NCI-H510A treated with DMSO at 0.1 percent for 48 hours (cell line): ENCODE data around the gene PGLYRP3.
A peak's percentile ranks its signal among the peaks of the same experiment; 100 is the strongest.
"Not testable (repeated sequence)": the region's sequence is repeated elsewhere in the genome, so short reads cannot be mapped to it uniquely, and the experiment has no call there.

ENCODE experiments used
- DNase-seq: peaks from one replicate; lab custom pipeline; 2025; lab: John Stamatoyannopoulos, UW

PGLYRP3 gene

DNA sequence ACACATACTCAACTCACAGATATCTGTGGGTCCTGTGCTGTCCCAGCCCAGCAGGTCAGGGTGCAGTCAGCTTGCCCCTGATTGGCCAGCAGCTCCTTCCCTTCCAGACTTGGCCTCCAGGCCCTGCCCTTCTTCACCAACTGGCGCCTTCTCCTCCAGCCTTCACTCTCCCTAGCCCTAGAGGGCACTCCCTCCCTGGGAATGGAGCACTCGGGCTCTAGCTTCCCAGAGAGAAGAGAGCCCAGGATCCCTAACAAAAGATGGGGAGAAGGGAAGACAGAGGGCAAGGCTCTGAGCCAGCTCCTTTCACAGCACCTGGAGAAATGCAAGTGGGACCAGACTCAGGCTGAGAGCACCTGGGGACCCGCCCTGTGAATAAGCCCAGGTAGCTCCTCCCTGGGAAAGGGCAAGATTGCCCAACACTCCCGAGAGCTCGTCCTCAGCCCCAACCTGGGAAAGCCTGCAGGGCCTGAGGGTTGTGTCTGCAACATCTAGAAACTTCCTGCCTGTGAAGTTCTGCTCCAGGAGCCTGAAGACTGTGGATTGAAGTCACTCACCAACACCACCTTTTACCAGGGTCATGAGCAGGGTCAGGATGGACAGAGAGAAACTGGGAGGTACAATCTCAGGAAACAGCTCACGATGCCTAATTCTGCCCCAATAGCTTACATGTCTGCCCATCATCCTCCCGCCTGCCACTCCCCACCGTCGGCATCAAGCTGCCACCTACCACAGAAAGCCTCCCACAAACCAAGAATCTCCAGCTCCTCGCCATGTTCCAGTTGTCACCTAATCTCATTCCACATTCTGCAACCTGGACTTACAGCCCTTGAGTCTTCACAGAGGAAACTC, 36.0 kb upstream of the PGLYRP3 start, which contains the start of gene PGLYRP4:
TSS of gene PGLYRP4 (minus strand) at position 331 of the 852 bp plus-strand sequence. CDS start 909 bp downstream, outside the sequence.
- no peak for DNase-seq

DNA sequence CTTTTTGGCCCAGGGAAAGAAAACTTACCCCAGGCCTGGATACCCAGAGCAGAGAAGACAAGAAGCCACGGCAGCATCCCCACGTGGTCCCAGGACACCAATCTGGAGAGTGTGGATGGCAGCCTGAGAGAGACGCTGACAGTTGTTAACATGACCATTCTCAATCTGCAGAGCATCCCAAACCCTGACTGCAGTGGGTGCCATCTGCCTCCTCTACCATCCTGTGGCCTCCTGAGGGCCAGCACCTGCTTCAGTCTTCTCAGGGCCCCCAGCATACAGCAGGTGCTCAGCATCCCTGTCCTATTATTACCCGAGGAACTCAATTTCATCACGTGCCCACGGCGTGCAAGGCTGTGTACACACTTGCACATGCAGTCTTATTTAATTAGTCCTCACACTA, 35.1 kb upstream of the PGLYRP3 start:
- DNase-seq: no peak

- not testable (repeated sequence) for DNase-seq
These were observed 34.3 kb upstream of the PGLYRP3 start for GRCh38 chr1:153347049-153347448.

GRCh38 chr1:153346077-153346723, 33.4 kb upstream of the PGLYRP3 start:
- DNase-seq: peak; percentile 64

DNA sequence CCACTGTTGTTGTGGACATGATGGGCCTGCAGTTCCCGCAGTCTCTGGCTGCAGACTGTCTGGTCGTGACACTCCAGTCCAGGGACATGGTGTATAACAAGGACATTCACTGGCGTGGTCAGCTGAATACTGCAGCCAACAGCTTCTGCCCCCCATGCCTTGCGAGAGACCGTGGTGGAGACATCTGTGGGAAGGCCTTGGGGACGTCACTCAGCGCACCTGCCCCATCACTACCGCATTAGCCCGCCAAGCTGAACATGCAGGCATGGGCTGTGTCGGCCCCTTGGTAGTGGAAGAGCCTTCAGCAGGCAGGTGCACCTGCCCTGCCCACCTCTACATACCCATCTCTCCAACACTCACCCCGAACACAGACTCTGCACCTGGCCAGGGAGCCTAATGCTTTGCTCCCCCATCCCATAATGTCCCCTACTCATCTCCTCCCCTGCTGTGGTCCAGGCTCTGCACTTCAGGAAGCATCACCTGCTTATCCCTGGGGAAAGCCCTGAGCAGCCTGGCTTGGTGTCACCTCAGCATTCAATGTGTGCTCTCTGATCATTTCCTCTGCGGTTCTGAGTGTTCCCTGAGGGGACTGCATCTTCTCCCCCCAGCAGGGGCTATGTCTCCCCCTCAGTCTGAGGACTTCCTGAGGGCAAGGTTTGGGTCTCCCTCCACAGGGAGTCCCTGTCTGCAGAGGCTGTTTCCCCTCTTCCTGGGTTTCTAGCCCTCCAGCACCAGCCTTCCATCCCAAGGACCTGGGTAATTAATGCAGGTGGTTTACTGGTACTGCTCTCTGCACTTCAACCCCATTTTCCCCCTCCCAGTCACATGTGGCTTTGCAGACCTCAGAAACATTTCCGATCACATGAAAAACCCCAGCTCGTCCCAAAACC, 32.7 kb upstream of the PGLYRP3 start:
- no peak for DNase-seq

GRCh38 chr1:153344718-153345025, 31.9 kb upstream of the PGLYRP3 start:
- DNase-seq: no peak

GRCh38 chr1:153343811-153344717, 31.3 kb upstream of the PGLYRP3 start:
- DNase-seq: no peak

DNA sequence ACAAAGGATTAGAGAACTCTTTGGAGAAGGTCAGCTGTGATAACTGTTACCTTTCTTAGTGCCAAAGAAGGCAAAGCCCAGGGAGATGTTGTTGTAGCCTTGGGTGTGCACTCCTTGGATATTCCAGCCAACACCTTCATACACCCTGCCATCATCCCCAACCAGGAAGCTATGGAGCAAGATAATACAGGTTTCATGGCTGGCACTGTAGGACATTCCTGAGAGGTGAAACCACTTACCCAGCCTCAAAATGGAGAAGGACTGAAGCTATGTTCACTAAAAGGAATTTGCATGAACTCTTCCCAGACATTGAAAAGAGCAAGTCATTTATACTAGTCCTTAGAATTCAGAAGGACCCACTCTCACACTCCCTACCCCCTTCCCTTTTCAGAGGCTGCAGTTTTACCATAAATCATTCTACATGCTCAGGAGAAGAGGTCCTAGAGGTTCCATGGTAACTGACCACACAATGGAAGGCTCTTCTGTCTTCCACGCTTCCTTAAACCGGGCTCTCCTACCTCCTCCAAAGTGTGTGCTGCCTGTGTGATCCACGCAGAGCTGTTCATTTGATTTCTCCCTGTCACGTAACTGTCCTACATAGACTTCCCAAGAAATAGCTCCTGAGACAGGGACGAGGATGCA, 30.4 kb upstream of the PGLYRP3 start:
- DNase-seq: no peak

DNA sequence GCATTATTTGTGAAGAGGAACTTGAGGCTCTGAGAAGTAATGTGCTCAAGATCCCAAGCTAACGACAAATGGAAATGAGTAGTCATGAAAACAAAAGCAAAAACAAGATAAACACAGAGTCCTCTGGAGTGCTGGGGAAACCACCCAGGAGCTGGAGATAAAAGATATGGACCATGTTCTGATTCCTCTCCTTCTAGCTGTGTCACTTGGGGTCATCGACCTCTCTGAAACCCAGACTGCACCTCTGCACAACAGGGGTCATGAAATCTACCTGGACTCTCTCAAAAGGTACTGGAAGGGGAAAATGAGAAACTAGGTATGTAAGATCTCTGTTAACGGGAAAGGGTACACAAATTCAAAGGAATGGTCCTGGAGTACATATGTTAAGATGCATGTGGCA, 29.4 kb upstream of the PGLYRP3 start:
- DNase-seq: no peak

DNA sequence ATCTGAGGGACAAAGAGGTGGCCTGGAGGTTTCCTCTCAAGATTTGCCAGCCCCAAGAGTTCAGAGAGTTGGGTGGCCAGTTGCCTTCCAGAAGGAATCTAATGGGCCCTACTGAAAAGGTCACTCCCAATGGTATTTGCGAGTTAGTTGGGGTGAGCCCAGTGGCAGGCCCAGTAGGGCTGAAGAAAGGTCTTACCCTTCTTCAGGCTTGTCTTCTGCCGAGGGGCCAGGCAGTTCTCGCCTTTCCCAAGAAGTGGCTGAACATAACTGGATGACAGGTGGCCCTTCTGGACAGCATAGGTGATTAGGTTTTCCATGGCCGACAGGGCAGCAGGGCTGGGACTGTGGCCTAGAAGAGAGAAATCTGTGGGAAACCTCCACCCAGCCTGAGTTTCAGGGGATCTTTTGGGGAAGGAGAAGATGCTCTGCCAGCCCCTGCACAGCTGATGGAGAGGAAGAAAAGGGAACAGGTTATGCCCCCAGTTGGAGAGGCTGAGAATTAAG, 28.7 kb upstream of the PGLYRP3 start:
- DNase-seq: no peak

DNA sequence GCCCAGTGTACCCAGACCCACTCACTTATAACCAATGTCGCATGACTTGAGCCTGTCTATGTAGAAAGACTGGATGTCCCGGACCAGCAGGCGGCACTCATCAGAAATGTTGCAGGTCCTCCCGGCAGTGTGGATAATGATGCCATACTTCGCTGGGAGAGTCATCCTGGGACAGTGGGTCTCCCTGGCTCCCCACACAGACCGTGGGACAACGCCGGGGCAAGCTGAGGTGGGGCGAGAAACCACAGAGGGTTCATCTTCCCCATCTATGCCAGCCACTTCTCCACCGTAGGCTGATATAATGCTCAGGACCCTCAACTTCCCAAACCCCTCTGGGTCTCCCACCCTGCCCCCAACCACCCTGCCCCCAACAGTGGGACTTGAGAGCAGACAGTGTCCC, 27.6 kb upstream of the PGLYRP3 start:
- no peak for DNase-seq

GRCh38 chr1:153339802-153340201, 27.1 kb upstream of the PGLYRP3 start:
- DNase-seq: no peak

DNA sequence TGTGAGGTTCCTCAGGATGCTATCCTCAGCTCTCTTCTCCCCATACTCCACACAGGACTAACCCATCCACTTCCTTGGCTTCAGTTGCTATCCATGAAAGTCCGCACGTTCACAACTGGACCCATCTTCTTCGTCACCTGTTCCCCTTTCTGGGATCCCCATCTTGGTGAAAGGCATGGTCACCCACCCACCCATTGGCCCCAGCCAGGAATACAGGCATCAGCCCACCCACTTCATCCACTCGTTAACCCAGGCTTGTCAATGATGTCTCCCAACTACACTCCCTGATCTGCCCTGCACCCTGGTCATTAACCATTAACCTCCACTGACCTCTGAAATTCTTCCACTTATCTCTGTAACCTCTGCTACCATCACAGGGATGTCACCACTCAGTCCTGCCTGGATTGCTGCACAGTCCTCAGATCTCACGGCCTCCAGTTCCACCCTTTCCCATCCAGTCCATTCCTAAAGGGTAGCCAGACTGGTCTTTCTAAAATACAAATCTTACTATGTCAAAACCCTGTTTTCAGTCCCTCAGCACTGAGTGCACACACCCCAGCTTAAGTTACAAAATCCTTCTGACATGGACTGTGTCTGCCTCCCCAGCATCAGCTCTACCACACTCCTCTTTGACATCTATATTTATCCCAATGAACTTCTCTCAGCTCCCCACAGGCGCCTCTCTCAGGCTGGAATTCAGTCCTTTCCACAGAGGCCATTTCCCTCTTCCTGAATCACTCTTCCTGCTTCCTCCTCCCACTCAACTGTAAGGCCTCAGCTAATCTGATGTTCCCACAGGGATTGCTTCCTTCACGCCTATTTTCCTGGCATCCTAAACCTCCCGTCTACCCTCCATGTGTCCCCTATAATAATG, 25.5 kb upstream of the PGLYRP3 start:
- no peak for DNase-seq

DNA sequence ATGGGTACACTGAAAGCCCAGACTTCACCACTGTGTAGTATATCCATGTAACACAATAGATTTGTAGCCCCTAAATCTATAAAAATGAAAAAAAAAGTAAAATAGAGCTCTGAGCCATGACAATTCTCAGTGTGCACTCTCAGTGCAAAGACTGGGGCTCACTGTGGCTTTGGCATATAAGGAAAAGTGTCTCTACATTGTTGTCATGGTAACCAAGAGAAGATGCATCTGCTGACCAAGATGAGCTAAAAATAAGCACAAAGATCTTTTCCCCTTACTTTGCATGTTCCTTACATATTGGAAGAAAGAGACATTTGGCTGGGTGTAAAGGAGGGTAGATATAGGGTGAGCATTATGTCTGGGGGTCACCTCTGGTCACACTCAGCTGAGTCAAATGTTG, 23.9 kb upstream of the PGLYRP3 start:
- no peak for DNase-seq

GRCh38 chr1:153333902-153334301, 21.1 kb upstream of the PGLYRP3 start:
- DNase-seq: no peak

DNA sequence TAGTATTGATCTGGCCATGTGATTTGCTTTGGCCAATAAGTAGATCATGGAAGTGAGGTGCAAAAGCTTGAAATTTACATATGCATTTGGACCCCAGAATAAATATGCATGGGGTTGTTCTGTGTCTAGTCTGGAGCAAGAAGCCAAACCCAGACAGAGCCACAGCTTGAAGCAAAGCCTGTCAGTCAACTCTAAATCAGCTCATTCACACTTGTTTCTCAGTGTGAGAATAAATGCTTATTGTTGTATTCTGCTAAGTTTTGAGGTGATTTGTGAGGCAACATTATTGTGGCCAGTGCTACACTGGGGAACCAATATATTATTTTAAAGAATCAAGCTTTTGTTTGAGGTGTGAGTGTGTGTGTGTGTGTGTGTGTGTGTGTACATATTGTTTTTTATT, 12.2 kb upstream of the PGLYRP3 start:
- no peak for DNase-seq

- no peak for DNase-seq
These were observed 9.8 kb upstream of the PGLYRP3 start for GRCh38 chr1:153322568-153322967.

DNA sequence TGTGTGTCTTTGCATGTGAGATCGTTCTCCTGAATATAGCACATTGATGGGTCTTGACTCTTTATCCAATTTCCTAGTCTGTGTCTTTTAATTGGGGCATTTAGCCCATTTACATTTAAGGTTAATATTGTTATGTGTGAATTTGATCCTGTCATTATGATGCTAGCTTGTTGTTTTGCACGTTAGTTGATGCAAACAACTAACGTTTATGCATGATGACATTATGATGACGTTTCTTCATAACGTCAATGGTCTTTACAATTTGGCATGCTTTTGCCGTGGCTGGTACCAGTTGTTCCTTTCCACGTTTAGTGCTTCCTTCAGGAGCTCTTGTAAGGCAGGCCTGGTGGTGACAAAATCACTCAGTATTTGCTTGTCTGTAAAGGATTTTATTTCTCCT, 5.4 kb upstream of the PGLYRP3 start:
- DNase-seq: not testable (repeated sequence)

DNA sequence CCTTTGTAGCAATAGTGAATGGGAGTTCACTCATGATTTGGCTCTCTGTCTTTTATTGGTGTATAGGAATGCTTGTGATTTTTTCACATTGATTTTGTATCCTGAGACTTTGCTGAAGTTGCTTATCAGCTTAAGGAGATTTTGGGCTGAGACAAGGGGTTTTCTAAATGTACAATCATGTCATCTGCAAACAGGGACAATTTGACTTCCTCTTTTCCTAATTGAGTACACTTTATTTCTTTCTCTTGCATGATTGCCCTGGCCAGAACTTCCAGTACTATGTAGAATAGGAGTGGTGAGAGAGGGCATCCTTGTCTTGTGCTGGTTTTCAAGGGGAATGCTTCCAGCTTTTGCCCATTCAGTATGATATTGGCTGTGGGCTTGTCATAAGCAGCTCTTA, 3.3 kb upstream of the PGLYRP3 start:
- DNase-seq: not testable (repeated sequence)

DNA sequence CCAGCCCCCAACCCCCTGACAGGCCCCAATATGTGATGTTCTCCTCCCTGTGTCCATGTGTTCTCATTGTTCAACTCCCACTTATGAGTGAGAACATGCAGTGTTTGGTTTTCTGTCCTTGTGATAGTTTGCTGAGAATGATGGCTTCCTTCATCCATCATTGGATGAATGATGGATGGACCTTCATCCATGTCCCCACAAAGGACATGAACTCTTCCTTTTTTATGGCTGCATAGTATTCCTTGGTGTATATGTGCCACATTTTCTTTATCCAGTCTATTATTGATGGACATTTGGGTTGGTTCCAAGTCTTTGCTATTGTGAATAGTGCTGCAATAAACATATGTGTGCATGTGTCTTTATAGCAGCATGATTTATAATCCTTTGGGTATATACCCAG, 1.6 kb upstream of the PGLYRP3 start:
- not testable (repeated sequence) for DNase-seq
